Left colon (tissue), 2 donors: ENCODE results near the gene RNF112. TPM values are rescaled to one million over a fixed set of nuclear protein-coding genes. Genes with fewer than 3 reads are reported as not detected.
"Not testable (repeated sequence)": the region's sequence is repeated elsewhere in the genome, so short reads cannot be mapped to it uniquely, and the experiment has no call there.

Experiments
- ATAC-seq: fragments of 200-7000 bp; cut with Tn5 transposase; one replicate; pipeline ENCODE4 v1.9.1; 2020; ENCODE audit warnings: mild to moderate bottlenecking, moderate library complexity
- DNase-seq, 2 donors: peaks; one replicate each; pipeline ENCODE4 v3.0.0-alpha.2; 2020
- intact Hi-C, 2 donors: fragments of 100-400 bp; cut with DNase I in 1 of 2; cut with micrococcal nuclease in 1 of 2; formaldehyde crosslinking; loops; one replicate each; pipeline versions ENCODE4 v1.11.2 to v1.14.0; 2022; cut with DNase I, micrococcal nuclease
- total RNA-seq, 2 donors: library from RNA; stranded (reverse); fragmentation: NEBNext Ultra II Directional; extraction: Animal tissue kit (Norgen Biotek cat#: 25700); gene quantifications; one replicate each; pipeline ENCODE4 v1.2.1, GENCODE V29; 2021
- donor health status: DM: no; HTN: no; CAD: no.
- donor health status: DM: yes; HTN: yes; CAD: no.

RNF112 gene
- total RNA-seq, 2 donors from 2014 or later, result 4.0 to 4.6 TPM

DNA sequence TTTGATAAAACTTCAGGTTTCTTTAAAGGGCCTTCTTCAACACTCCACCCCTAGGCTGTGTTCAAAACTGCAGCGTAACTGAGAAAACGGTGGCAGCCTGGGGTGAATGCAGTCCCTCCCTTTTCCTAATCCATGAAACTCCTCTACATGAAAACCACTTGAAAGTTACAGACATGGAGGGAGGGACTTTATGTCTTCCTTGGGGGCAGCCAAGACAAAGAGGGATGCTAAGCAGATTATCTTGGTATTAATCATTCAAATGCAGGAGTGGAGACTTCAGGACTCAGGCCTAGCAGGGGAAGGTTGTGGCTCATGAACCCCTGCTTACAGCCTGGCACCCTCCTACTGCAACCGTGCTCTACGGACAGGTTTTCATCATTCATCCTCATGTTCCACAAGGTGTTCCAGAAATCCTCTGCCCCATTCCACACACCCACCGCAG is 46.8 kb downstream of the RNF112 start:
- ATAC-seq, result no peak
- intact Hi-C loops, result no loop called here
- no peak for DNase-seq

- DNase-seq, ATAC-seq, intact Hi-C loops: not testable (repeated sequence)
Measured at GRCh38 chr17:19458481-19458880, 47.4 kb downstream of the RNF112 start.

DNA sequence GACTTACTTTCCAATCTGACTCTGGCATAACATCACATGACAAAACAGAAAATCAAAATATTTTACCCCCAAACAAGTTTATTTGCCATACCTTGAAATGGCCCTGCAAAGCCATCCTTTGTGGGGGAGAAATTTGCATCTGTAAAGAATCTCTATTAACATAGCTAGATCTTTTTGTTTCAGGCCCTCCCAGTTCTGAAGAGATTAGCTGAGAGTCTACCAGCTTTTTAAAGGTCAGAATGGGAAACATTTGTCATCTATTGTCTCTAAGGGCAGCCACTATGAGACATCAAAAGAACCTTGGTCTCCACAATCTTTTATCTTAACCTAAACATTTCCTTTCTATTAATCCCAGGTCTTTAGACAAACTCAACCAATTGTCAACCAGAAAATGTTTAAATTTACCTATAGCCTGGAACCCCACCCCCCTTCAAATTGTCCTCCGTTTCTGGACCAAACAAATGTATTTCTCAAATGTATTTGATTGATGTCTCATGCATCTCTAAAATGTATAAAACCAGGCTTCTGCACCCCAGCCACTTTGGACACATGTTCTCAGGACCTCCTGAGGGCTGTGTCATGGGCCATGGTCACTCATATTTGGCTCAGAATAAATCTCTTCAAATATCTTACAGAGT is 48.1 kb downstream of the RNF112 start:
- DNase-seq, intact Hi-C loops, ATAC-seq: not testable (repeated sequence)

DNA sequence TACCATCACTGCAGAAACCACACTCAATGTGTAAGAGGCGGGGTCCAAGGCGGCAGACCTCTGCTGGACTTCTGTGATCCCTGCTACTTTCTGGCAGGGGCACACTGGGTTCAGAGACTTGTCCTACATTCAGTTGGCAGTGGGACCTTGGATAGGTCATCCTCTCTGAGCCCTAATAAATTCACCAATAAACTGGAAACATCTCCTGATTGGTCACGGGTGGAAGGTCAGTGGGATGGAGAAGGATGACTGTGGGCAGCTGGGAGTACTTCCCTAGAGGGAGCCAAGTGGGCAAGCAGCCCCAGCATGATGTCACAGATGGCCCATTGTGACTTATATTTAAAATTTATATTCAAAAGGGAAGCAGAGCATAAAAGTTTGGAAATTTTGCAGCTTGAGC is 49.7 kb downstream of the RNF112 start:
- ATAC-seq (no peak), DNase-seq (peak in 1 of 2 donors; percentile 34)
- intact Hi-C loops, result no loop called here

DNA sequence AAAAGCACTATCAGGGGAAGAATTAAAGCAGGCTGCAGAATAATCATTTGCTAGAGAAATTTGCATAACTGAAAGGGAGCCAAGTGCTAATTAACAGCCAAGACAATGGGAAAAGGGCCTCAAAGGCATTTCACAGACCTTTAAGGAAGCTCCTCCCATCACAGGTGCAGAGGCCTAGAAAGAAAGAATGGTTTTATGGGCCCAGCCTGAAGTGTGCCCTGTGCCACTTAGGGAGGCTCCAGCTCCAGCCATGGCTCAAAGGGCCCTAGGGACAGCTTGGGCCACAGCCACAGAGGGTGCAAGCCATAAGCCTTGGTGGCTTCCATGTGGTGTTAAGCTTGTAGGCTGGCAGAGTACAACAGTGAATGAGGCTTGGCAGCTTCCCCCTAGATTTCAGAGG is 50.1 kb downstream of the RNF112 start:
- ATAC-seq (peak; percentile 77), DNase-seq (peak in 1 of 2 donors; percentile 40)

DNA sequence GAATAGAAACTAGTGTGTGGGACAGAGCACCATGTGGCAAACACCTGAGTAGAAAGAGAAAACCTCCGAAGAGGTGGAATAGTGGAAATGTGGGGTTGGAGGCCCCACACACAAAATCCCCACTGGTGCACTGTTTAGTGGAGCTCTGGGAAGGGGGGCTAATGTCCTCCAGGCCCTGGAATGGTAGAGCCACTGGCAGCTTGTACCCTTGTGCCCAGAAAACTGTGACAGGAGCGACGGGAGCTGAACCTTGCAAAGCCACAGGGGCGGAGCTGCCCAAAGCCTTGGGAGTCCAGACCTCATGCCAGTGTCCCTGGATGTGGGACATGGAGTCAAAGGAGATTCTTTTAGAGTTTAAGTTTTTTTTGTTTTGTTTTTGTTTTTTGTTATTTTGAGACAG is 50.6 kb downstream of the RNF112 start:
- intact Hi-C loops, result no loop called here
- DNase-seq, result no peak
- no peak for ATAC-seq

More for the DNA sequence above, 50.1 kb downstream of the RNF112 start:
- intact Hi-C loops, result no loop called here

- ATAC-seq, intact Hi-C loops, DNase-seq: not testable (repeated sequence)
Measured at GRCh38 chr17:19462456-19463035, 51.5 kb downstream of the RNF112 start.

DNA sequence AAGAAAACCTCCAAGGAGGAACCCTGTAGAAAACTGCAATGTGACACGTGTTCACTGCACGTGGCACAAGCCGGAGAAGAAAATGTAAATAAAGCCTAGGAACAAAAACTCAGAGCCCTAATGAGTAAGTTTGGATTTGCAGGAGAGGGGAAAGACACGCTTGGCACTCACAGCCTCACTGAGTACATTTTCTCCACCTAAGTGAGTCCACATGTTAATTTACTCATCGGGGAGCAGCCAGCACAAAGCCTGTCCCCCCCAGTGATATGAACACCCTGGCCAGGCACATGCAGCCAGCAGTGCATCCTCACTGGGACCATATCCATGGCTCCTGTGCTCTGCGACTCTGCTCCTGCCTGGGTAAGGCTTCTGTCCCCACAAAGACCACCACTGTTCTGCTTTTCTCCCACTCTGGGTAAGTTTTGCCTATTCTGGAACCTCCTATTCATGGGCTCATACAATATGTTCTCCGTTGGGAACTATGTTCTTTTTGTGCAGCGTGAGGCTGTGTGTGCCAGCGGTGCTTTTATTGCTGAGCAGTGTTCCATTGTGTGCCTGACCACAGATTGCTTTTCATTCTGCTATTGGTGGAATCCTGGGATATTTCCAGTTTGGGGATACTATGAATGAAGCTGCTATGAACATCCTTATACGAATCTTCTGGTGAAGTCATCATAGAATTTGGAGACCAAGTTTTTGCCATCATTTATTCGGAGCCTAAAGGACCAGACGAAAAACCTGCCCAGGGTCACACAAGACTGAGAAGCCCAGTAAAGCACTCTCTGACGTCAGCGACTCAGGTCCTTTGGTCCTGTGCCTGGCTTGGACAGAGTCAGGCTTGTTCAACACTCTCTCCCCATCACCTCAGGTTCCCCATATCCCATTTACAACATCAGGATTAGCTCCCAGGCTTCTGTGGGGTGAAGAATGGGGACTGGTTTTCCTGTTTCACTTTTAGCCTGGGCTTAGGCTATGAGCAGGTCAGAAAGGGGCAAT is 53.3 kb downstream of the RNF112 start:
- ATAC-seq, result no peak
- intact Hi-C loops, result no loop called here
- DNase-seq, result no peak

Other genes with a start within 250 kb of the RNF112 start
- gene EPN2, start 173.9 kb upstream of the RNF112 start, total RNA-seq, result 10 to 100 TPM; 41.0 to 45.9 TPM
- gene B9D1, start 48.5 kb upstream of the RNF112 start, total RNA-seq, result 1 to 10 TPM; 7.1 to 7.3 TPM
- 10 to 100 TPM; 42.5 to 47.4 TPM for gene MAPK7, start 32.7 kb upstream of the RNF112 start, total RNA-seq
- gene MFAP4, start 24.0 kb upstream of the RNF112 start, total RNA-seq, result 10 to 100 TPM; 12.9 to 68.6 TPM
- 1 to 10 TPM in 1 of 2 donors, under 1 TPM in 1; 0.52 to 1.2 TPM for gene SLC47A1, start 122.6 kb downstream of the RNF112 start, total RNA-seq
- 100 to 1,000 TPM; 105 to 114 TPM for gene ALDH3A2, start 237.5 kb downstream of the RNF112 start, total RNA-seq